ENCODE results near the gene EIF2S1. TPM values are rescaled to one million over a fixed set of nuclear protein-coding genes. Genes with fewer than 3 reads are reported as not detected.

EIF2S1 gene
- total RNA-seq, 1 donor: 139 TPM

- no peak for DNase-seq (ENCODE audit: low read depth)
- TF ChIP-seq CTCF (IDR thresholded peaks at IDR 0.05; ENCODE audit: insufficient read depth, low read length): no peak
- H3K4me3 ChIP-seq (ENCODE audit: low read depth, low read length): no peak overlapping the region
Measured at GRCh38 chr14:67389811-67390534, 29.8 kb downstream of the EIF2S1 start.

DNA sequence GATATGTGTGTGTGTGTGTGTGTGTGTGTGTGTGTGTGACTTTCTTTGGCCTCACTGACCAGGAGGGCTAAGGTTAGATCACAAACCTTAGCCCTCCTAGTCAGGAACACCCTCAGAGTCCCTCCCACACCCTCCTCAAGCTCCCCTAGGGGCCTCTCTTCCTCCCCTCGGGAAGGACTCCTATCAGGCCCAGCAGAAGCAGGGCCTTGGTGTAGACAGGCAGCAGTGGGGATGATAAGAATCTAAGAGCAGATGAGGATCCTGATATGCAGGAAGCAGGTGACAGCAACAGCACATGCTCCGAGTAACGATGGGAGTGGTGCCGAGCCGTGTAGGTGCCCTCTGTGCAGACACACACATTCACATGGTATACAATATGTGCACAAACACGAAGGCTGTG is 31.1 kb downstream of the EIF2S1 start:
- TF ChIP-seq CTCF (IDR thresholded peaks at IDR 0.05; ENCODE audit: insufficient read depth, low read length): no peak
- no peak overlapping the region for H3K4me3 ChIP-seq (ENCODE audit: low read depth, low read length)
- DNase-seq (ENCODE audit: low read depth): no peak

DNA sequence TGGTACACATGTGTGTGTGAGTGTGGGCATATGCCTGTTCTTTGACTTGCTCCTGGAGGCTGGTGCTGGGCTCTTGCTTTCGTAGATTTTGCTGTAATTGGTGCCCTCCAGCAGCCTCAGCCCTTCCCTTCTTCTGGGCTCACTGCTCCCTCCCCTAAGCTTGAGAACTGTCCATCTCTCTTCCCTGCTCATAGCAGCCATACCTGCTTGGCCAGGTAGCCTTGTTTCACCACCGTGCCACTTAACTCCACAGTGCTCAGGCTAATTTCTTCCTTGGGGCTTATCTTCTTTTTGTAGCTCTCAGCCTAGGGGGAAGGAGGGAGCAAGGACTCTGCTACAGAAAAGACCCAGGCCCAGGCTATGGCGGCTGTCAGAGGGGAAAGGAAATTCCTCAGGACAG is 32.0 kb downstream of the EIF2S1 start:
- no peak for TF ChIP-seq CTCF (IDR thresholded peaks at IDR 0.05; ENCODE audit: insufficient read depth, low read length)
- H3K4me3 ChIP-seq (ENCODE audit: low read depth, low read length): no peak overlapping the region
- DNase-seq (ENCODE audit: low read depth): no peak

GRCh38 chr14:67392800-67393199 is 32.7 kb downstream of the EIF2S1 start:
- DNase-seq (ENCODE audit: low read depth): no peak
- TF ChIP-seq CTCF (IDR thresholded peaks at IDR 0.05; ENCODE audit: insufficient read depth, low read length): no peak
- H3K4me3 ChIP-seq (ENCODE audit: low read depth, low read length): no peak overlapping the region

- no peak overlapping the region for H3K4me3 ChIP-seq (ENCODE audit: low read depth, low read length)
- TF ChIP-seq CTCF (IDR thresholded peaks at IDR 0.05; ENCODE audit: insufficient read depth, low read length): no peak
- no peak for DNase-seq (ENCODE audit: low read depth)
Measured at GRCh38 chr14:67393689-67394088, 33.6 kb downstream of the EIF2S1 start.

- no peak for DNase-seq (ENCODE audit: low read depth)
- TF ChIP-seq CTCF (IDR thresholded peaks at IDR 0.05; ENCODE audit: insufficient read depth, low read length): no peak
- H3K4me3 ChIP-seq (ENCODE audit: low read depth, low read length): no peak overlapping the region
Measured at GRCh38 chr14:67395086-67395875, 35.2 kb downstream of the EIF2S1 start.
